ENCODE results near the gene SUMO3.

SUMO3 gene

GRCh38 chr21:44789880-44790279, 28.0 kb downstream of the SUMO3 start:
- no peak overlapping the region for H3K4me3 ChIP-seq (ENCODE audit: low read depth, low read length)
- DNase-seq (ENCODE audit: low read depth): no peak

GRCh38 chr21:44785620-44786335, 32.1 kb downstream of the SUMO3 start:
- no peak overlapping the region for H3K4me3 ChIP-seq (ENCODE audit: low read depth, low read length)
- DNase-seq (ENCODE audit: low read depth): no peak

- no peak for DNase-seq (ENCODE audit: low read depth)
- H3K4me3 ChIP-seq (ENCODE audit: low read depth, low read length): no peak overlapping the region
Observed at GRCh38 chr21:44784810-44785209, 33.1 kb downstream of the SUMO3 start.

- no peak overlapping the region for H3K4me3 ChIP-seq (ENCODE audit: low read depth, low read length)
- no peak for DNase-seq (ENCODE audit: low read depth)
Observed at GRCh38 chr21:44783020-44783696, 34.7 kb downstream of the SUMO3 start.

- no peak overlapping the region for H3K4me3 ChIP-seq (ENCODE audit: low read depth, low read length)
- no peak for DNase-seq (ENCODE audit: low read depth)
Observed at GRCh38 chr21:44780767-44781459, 36.9 kb downstream of the SUMO3 start.

GRCh38 chr21:44780137-44780502, 37.7 kb downstream of the SUMO3 start:
- no peak overlapping the region for H3K4me3 ChIP-seq (ENCODE audit: low read depth, low read length)
- no peak for DNase-seq (ENCODE audit: low read depth)

GRCh38 chr21:44779417-44780136, 38.3 kb downstream of the SUMO3 start:
- no peak for DNase-seq (ENCODE audit: low read depth)

GRCh38 chr21:44778983-44779382, 38.9 kb downstream of the SUMO3 start:
- DNase-seq (ENCODE audit: low read depth): no peak
- H3K4me3 ChIP-seq (ENCODE audit: low read depth, low read length): no peak overlapping the region

More at GRCh38 chr21:44779417-44780136, 38.3 kb downstream of the SUMO3 start:
- H3K4me3 ChIP-seq (ENCODE audit: low read depth, low read length): no peak overlapping the region

GRCh38 chr21:44778499-44778911, 39.4 kb downstream of the SUMO3 start:
- no peak overlapping the region for H3K4me3 ChIP-seq (ENCODE audit: low read depth, low read length)
- DNase-seq (ENCODE audit: low read depth): no peak

- H3K4me3 ChIP-seq (ENCODE audit: low read depth, low read length): no peak overlapping the region
- DNase-seq (ENCODE audit: low read depth): no peak
Observed at GRCh38 chr21:44778094-44778493, 39.8 kb downstream of the SUMO3 start.

GRCh38 chr21:44774972-44775371, 42.9 kb downstream of the SUMO3 start:
- DNase-seq (ENCODE audit: low read depth): no peak
- no peak overlapping the region for H3K4me3 ChIP-seq (ENCODE audit: low read depth, low read length)

- no peak for DNase-seq (ENCODE audit: low read depth)
Observed at GRCh38 chr21:44773291-44773932, 44.5 kb downstream of the SUMO3 start.

GRCh38 chr21:44771896-44772525, 45.9 kb downstream of the SUMO3 start:
- H3K4me3 ChIP-seq (ENCODE audit: low read depth, low read length): no peak overlapping the region
- DNase-seq (ENCODE audit: low read depth): no peak

More at GRCh38 chr21:44773291-44773932, 44.5 kb downstream of the SUMO3 start:
- H3K4me3 ChIP-seq (ENCODE audit: low read depth, low read length): no peak overlapping the region

GRCh38 chr21:44767834-44768831, 49.7 kb downstream of the SUMO3 start:
- DNase-seq (ENCODE audit: low read depth): no peak
- no peak overlapping the region for H3K4me3 ChIP-seq (ENCODE audit: low read depth, low read length)

- DNase-seq (ENCODE audit: low read depth): no peak
- no peak overlapping the region for H3K4me3 ChIP-seq (ENCODE audit: low read depth, low read length)
Observed at GRCh38 chr21:44766818-44767354, 51.0 kb downstream of the SUMO3 start.

GRCh38 chr21:44766014-44766817, 51.6 kb downstream of the SUMO3 start:
- DNase-seq (ENCODE audit: low read depth): no peak
- H3K4me3 ChIP-seq (ENCODE audit: low read depth, low read length): no peak overlapping the region
